ENCODE results near the gene SKI. TPM values are rescaled to one million over a fixed set of nuclear protein-coding genes. Genes with fewer than 3 reads are reported as not detected.

The SKI gene
- total RNA-seq, 1 experiment from 2014 or later = 89.5 TPM

DNA sequence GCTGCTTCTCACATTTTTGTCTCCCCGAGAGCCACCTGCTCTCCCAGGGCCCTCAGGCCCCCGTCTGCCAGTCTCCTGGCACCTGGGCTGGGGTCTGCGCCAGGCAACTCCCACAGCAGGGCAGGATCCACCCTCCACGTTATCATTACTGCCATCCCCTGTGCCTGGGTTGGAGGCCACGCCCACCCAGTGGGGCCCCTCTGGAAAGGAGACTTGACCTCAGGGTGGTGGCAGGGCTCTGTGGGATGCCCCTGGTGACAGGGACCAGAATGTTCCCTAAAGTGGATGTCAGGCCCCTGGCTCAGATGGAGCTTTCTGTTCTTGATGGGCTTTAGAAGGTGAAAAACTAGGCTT is 66.6 kb downstream of the SKI start:
- Histone ChIP-seq H3K9me3 (ENCODE audit: control insufficient read depth, low read depth, low read length) (no peaks in the 10 kb centered on the region), H2BK15ac (ENCODE audit: low read depth, low read length) (no peak overlapping the region), H2BK120ac (ENCODE audit: low read depth, low read length, poor library complexity, severe bottlenecking) (no peak overlapping the region), H3K23ac (ENCODE audit: insufficient read length, low read depth, low read length) (no peak overlapping the region), H3K4ac (ENCODE audit: low read depth, low read length) (no peak overlapping the region), H3K14ac (ENCODE audit: insufficient read depth, low read length) (no peak overlapping the region), H3K27ac (ENCODE audit: insufficient read length, low read depth, low read length) (no peak overlapping the region), H3K27me3 (ENCODE audit: insufficient read depth, low read length) (no peaks in the 10 kb centered on the region), H3K23me2 (ENCODE audit: insufficient read length, low read depth, low read length, poor library complexity, severe bottlenecking) (no peaks in the 10 kb centered on the region), H2BK12ac (ENCODE audit: insufficient read length, low read depth, low read length) (no peak overlapping the region), H3K9ac (ENCODE audit: extremely low read depth, insufficient read length, low read length) (no peak overlapping the region), H3K79me1 (ENCODE audit: insufficient read depth, low read depth, low read length, poor library complexity, severe bottlenecking) (peaks cover 10% of the 10 kb centered on the region), H4K5ac (ENCODE audit: insufficient read length, low read depth, low read length) (no peak overlapping the region), H3T11ph (ENCODE audit: low read length) (no peak overlapping the region), H3K56ac (ENCODE audit: insufficient read length, low read depth, low read length) (no peak overlapping the region), H4K91ac (ENCODE audit: insufficient read length, low read depth, low read length) (no peak overlapping the region), H2BK5ac (ENCODE audit: insufficient read length, low read length) (no peak overlapping the region), H2AK5ac (ENCODE audit: insufficient read length, low read length) (no peak overlapping the region), H2BK20ac (ENCODE audit: low read depth, low read length, poor library complexity, severe bottlenecking) (no peak overlapping the region), H3K79me2 (ENCODE audit: insufficient read depth, low read length) (peaks cover 35% of the 10 kb centered on the region; the same call in 1 of the 2 replicates), H4K20me1 (ENCODE audit: control insufficient read depth, insufficient read depth, insufficient read length) (peaks cover 4% of the 10 kb centered on the region), H4K8ac (replicated peaks; ENCODE audit: insufficient read length, low read depth, low read length) (no peak overlapping the region), H2AFZ (ENCODE audit: low read length) (no peak overlapping the region), H3K18ac (ENCODE audit: insufficient read length, low read depth, low read length) (no peak overlapping the region), H3K4me1 (ENCODE audit: insufficient read depth, low read length) (no peaks in the 10 kb centered on the region), H3K4me2 (ENCODE audit: insufficient read depth, insufficient read length, low read length) (no peak overlapping the region)
- DNase-seq = no peak
- Mint-ChIP-seq H3K27ac (no peak overlapping the region), H3K27me3 (ENCODE audit: low read depth) (no peaks in the 10 kb centered on the region; the same call in 1 of the 2 replicates), H3K4me1 (peaks cover 31 to 32% of the 10 kb centered on the region in 2 experiments), H3K4me3 (no peak overlapping the region), H3K9me3 (no peaks in the 10 kb centered on the region; a peak in 1 of 5 replicates), H3K36me3 (ENCODE audit: insufficient read depth in 1 of 3, low read depth in 3 of 3) (peaks cover 0 to 8% (median 0%) of the 10 kb centered on the region in 3 experiments; a peak in 3 of 7 replicates)
- no CpG with 5 or more reads among the region's 5 CpGs for WGBS (ENCODE audit: extremely low coverage, insufficient read length, low lambda C conversion rate)
- TF ChIP-seq, protein P1, sequence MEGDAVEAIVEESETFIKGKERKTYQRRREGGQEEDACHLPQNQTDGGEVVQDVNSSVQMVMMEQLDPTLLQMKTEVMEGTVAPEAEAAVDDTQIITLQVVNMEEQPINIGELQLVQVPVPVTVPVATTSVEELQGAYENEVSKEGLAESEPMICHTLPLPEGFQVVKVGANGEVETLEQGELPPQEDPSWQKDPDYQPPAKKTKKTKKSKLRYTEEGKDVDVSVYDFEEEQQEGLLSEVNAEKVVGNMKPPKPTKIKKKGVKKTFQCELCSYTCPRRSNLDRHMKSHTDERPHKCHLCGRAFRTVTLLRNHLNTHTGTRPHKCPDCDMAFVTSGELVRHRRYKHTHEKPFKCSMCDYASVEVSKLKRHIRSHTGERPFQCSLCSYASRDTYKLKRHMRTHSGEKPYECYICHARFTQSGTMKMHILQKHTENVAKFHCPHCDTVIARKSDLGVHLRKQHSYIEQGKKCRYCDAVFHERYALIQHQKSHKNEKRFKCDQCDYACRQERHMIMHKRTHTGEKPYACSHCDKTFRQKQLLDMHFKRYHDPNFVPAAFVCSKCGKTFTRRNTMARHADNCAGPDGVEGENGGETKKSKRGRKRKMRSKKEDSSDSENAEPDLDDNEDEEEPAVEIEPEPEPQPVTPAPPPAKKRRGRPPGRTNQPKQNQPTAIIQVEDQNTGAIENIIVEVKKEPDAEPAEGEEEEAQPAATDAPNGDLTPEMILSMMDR (conservative IDR thresholded peaks at IDR 0.05) = no peak
